Measurements from ENCODE around the gene STXBP6.

Gene STXBP6

DNA sequence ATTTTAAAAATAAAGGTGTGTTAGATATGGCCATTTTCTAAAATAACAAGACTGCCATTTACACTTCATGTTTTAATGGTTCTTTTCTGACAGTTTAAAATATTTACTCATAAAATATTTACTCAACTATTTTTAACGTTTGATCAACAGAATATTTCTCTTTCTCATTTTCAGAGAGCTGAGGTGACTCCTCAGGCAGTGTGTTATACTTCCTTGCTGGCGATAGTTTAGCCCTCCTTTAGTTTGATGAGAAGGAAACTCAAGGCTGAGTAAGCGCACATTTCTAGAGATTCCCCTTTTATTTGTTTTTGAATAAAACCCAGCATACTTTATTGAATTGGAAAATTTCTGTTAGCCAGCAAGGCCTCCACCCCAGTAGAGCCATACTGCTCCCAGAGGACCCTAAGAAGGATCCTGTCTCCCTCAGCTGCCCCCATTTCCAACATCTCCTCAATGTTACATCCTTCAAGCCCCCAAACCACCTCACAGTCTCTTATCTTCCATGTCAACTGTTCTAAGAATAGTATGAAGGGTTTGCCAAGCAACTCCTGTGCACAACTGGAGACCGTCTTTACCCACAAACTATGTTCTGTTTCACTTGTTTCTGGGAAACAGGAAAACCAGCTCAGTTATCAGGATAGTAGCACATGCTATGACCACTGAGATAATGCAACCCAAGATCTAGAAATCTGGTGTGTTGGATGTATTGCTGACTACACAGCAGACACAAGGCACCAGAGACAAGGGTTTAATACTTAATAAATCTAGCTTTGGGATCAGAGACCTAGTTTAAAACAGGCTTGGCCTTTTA lies 129.5 kb downstream of the STXBP6 start:
- H3K79me2 ChIP-seq (ENCODE audit: insufficient read depth, low read length): no peaks in the 10 kb centered on the region
- no peaks in the 10 kb centered on the region for H3K36me3 ChIP-seq (ENCODE audit: low read length)
- H2AFZ ChIP-seq (ENCODE audit: low read depth, low read length, severe bottlenecking): no peak overlapping the region
- no peaks in the 10 kb centered on the region for H3K27me3 ChIP-seq (ENCODE audit: low read length)
- H3K4me2 ChIP-seq (ENCODE audit: low read depth, low read length, poor library complexity, severe bottlenecking): no peak overlapping the region
- no peaks in the 10 kb centered on the region for H4K20me1 ChIP-seq (ENCODE audit: low read depth, low read length)
- no peak overlapping the region for H3K27ac ChIP-seq (ENCODE audit: low read depth, low read length)
- no peaks in the 10 kb centered on the region for H3F3A ChIP-seq (ENCODE audit: insufficient read depth)
- H3K9me3 ChIP-seq (ENCODE audit: insufficient read depth, low read length): no peaks in the 10 kb centered on the region
- H3K9me2 ChIP-seq (replicated peaks; ENCODE audit: insufficient read depth, low read length): no peaks in the 10 kb centered on the region
- no peak for TF ChIP-seq EZH2phosphoT487 (conservative IDR thresholded peaks at IDR 0.05; ENCODE audit: low read length)
- TF ChIP-seq, protein P1, sequence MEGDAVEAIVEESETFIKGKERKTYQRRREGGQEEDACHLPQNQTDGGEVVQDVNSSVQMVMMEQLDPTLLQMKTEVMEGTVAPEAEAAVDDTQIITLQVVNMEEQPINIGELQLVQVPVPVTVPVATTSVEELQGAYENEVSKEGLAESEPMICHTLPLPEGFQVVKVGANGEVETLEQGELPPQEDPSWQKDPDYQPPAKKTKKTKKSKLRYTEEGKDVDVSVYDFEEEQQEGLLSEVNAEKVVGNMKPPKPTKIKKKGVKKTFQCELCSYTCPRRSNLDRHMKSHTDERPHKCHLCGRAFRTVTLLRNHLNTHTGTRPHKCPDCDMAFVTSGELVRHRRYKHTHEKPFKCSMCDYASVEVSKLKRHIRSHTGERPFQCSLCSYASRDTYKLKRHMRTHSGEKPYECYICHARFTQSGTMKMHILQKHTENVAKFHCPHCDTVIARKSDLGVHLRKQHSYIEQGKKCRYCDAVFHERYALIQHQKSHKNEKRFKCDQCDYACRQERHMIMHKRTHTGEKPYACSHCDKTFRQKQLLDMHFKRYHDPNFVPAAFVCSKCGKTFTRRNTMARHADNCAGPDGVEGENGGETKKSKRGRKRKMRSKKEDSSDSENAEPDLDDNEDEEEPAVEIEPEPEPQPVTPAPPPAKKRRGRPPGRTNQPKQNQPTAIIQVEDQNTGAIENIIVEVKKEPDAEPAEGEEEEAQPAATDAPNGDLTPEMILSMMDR (IDR thresholded peaks at IDR 0.05; ENCODE audit: insufficient read depth, low read length, poor library complexity, severe bottlenecking): no peak
- H3K9ac ChIP-seq (ENCODE audit: low read length): no peak overlapping the region
- H3K4me3 ChIP-seq (ENCODE audit: insufficient read depth, low read length, poor library complexity, severe bottlenecking): no peak overlapping the region

DNA sequence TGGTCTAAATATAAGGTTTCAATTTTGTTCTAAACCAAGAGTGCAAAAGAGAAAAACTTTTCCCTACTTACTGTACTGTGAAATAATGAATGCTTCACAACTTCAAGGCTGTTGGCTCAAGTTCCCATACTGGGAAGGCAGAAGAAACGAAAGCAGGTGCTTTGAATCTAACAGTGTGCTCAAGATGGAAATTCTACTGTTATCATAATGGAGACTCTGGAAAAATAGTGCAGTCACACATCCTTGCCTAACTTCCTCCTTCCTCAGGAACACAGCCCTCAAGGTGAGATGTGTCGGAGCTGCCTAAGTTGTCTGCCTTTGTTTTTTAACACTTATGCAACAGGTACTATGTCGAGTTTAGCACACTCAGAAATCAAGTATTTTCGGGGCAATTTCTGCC lies 131.1 kb downstream of the STXBP6 start:
- no peak overlapping the region for H3K4me3 ChIP-seq (ENCODE audit: insufficient read depth, low read length, poor library complexity, severe bottlenecking)

DNA sequence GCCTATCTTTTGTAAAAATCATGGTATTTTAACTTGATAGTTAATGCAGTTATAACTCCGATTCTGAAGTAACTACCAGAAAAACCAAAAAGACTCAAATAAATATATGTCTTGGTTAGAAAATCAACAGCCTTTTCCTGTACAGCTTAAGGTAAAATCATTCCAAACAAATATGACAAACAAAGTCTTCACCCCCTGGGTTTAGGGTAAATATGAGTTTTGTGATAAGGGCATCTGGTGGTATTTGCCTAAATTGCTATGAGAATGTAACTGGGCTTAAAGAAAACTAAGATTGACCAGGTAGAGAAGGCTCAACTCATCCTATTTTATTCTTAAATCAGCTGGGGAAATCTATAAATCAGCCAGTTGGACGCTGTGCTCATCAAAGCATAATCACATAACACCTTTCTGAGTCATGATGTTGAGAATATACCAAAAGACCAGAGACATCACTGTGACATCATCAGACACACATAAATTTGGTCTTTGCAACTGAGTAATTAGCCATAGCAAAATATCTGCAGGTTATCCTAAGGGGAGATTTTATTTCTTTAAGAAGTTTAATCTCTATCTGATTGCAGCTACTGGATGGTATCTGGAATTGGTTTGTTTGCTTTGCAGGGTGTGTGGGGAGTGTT lies 133.9 kb downstream of the STXBP6 start:
- no peak overlapping the region for H3K4me2 ChIP-seq (ENCODE audit: low read depth, low read length, poor library complexity, severe bottlenecking)
- no peak overlapping the region for H3K27ac ChIP-seq (ENCODE audit: low read depth, low read length)
- no peak for TF ChIP-seq EZH2phosphoT487 (conservative IDR thresholded peaks at IDR 0.05; ENCODE audit: low read length)
- TF ChIP-seq, protein P1 (IDR thresholded peaks at IDR 0.05; ENCODE audit: insufficient read depth, low read length, poor library complexity, severe bottlenecking): no peak
- H3K79me2 ChIP-seq (ENCODE audit: insufficient read depth, low read length): no peaks in the 10 kb centered on the region
- H3K9ac ChIP-seq (ENCODE audit: low read length): no peak overlapping the region
- H4K20me1 ChIP-seq (ENCODE audit: low read depth, low read length): no peaks in the 10 kb centered on the region
- no peak overlapping the region for H3K4me3 ChIP-seq (ENCODE audit: insufficient read depth, low read length, poor library complexity, severe bottlenecking)
- no peaks in the 10 kb centered on the region for H3K9me2 ChIP-seq (replicated peaks; ENCODE audit: insufficient read depth, low read length)
- no peak overlapping the region for H2AFZ ChIP-seq (ENCODE audit: low read depth, low read length, severe bottlenecking)
- H3K27me3 ChIP-seq (ENCODE audit: low read length): no peaks in the 10 kb centered on the region
- no peaks in the 10 kb centered on the region for H3K9me3 ChIP-seq (ENCODE audit: insufficient read depth, low read length)
- H3K36me3 ChIP-seq (ENCODE audit: low read length): no peaks in the 10 kb centered on the region
- no peaks in the 10 kb centered on the region for H3F3A ChIP-seq (ENCODE audit: insufficient read depth)

More for the DNA sequence above, 131.1 kb downstream of the STXBP6 start:
- H3K9ac ChIP-seq (ENCODE audit: low read length): no peak overlapping the region
- H2AFZ ChIP-seq (ENCODE audit: low read depth, low read length, severe bottlenecking): no peak overlapping the region
- H3K27me3 ChIP-seq (ENCODE audit: low read length): no peaks in the 10 kb centered on the region
- no peaks in the 10 kb centered on the region for H3K9me3 ChIP-seq (ENCODE audit: insufficient read depth, low read length)
- no peaks in the 10 kb centered on the region for H3K79me2 ChIP-seq (ENCODE audit: insufficient read depth, low read length)
- no peak for TF ChIP-seq EZH2phosphoT487 (conservative IDR thresholded peaks at IDR 0.05; ENCODE audit: low read length)
- no peaks in the 10 kb centered on the region for H3F3A ChIP-seq (ENCODE audit: insufficient read depth)
- no peaks in the 10 kb centered on the region for H3K9me2 ChIP-seq (replicated peaks; ENCODE audit: insufficient read depth, low read length)
- no peaks in the 10 kb centered on the region for H4K20me1 ChIP-seq (ENCODE audit: low read depth, low read length)
- no peak overlapping the region for H3K4me2 ChIP-seq (ENCODE audit: low read depth, low read length, poor library complexity, severe bottlenecking)
- H3K36me3 ChIP-seq (ENCODE audit: low read length): no peaks in the 10 kb centered on the region
- no peak overlapping the region for H3K27ac ChIP-seq (ENCODE audit: low read depth, low read length)

DNA sequence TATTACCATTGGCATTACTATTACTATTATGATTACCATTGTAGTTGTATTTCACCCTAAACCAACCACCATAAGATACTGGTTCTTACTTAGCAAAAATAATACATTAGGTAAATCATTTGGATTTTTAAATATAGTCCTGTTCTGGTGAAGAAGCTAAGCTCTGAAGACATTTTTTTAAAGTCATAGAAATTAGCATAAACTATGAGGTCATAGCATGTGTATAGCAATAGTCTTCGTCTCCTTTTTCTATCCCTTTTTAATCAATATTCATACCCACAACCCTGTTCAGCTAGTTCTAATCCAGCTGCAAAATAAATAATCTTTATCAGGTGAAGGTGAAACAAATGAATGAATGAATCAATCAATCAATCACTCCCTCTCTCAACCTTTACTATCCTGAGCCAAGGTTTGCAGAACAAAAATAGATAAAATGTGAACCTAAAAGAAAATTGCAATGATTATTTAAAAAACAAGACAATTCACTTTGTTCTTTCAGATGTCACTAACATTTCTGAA lies 134.5 kb downstream of the STXBP6 start:
- Histone ChIP-seq H3K4me2 (ENCODE audit: low read depth, low read length, poor library complexity, severe bottlenecking) (no peak overlapping the region), H4K20me1 (ENCODE audit: low read depth, low read length) (no peaks in the 10 kb centered on the region), H3K9ac (ENCODE audit: low read length) (no peak overlapping the region), H3K4me3 (ENCODE audit: insufficient read depth, low read length, poor library complexity, severe bottlenecking) (no peak overlapping the region), H3K9me2 (replicated peaks; ENCODE audit: insufficient read depth, low read length) (no peaks in the 10 kb centered on the region), H3K9me3 (ENCODE audit: insufficient read depth, low read length) (no peaks in the 10 kb centered on the region), H3K27ac (ENCODE audit: low read depth, low read length) (no peak overlapping the region), H3F3A (ENCODE audit: insufficient read depth) (no peaks in the 10 kb centered on the region), H3K36me3 (ENCODE audit: low read length) (no peaks in the 10 kb centered on the region), H3K27me3 (ENCODE audit: low read length) (no peaks in the 10 kb centered on the region), H3K79me2 (ENCODE audit: insufficient read depth, low read length) (no peaks in the 10 kb centered on the region), H2AFZ (ENCODE audit: low read depth, low read length, severe bottlenecking) (no peak overlapping the region)
- TF ChIP-seq EZH2phosphoT487 (conservative IDR thresholded peaks at IDR 0.05; ENCODE audit: low read length): no peak
- TF ChIP-seq, protein P1 (IDR thresholded peaks at IDR 0.05; ENCODE audit: insufficient read depth, low read length, poor library complexity, severe bottlenecking): no peak

Measured in SU-DHL-6 (cell line).